A549 treated with GW870086 at 1 μM for 4 hours (cell line): ENCODE results near the gene SRRM5. TPM values are rescaled to one million over a fixed set of nuclear protein-coding genes. Genes with fewer than 3 reads are reported as not detected.

Experiments used
- total RNA-seq: library from RNA; stranded (reverse); fragments of 200-300 nt; extraction: Qiagen RNA extraction; gene quantifications from 5 replicates; pipeline ENCODE4 v1.2.3, GENCODE V29; 2022; ENCODE audit warnings: low read depth

SRRM5 gene, protein sequence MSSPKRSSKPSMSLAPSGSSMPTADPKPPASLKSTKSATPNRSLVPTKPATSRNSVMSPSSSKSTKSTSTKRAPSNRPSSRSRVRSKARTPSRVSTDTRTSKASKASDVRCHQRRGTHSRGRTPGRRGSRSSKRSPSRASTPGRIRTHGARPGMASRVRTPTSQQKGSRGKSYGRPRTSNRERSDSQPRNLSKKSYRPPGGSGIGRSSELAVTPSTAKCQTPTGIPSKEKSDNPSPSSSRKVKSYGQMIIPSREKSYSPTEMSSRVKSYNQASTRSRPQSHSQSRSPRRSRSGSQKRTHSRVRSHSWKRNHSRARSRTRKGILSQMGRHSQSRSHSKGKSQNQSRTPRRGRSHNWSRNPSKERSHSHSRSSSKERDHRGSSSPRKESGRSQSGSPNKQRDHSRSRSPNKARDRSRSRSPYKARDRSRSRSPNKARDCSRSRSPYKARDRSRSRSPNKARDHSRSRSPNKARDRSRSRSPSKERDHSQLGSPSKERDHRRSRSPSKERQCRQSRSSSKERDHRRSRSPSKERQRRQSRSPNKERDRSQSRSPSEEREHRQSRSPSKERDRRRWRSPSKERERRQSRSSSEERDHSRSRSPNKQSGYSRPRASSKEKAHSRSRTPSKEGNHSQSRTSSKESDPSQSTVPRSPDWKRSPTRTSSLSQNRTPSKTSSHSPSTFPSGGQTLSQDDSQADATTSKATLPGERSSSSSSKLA
- 0.67 to 0.93 TPM (median 0.80 TPM) in 5 replicates for total RNA-seq

DNA sequence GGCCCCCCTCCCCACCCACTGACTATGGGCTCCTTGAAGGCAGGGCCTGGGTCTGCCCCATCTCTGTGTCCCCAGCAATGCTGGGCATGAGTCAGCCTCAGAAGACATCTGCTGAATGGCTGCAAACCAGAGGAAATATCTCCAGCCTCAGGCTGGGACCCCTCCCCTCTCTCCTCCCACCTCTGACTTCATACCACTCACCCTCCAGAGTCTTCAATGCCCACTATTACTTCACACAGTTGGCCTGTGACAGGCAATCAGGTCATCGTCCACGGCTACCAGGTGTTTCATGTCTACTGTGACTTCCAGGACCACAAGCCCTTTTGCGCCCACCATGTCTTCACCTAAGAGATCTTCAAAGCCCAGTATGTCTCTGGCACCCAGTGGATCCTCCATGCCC is at the start of gene SRRM5:
TSS of gene SRRM5 (plus strand) at position 301 of the 400 bp plus-strand sequence. CDS start at position 335, 34 bp downstream.

DNA sequence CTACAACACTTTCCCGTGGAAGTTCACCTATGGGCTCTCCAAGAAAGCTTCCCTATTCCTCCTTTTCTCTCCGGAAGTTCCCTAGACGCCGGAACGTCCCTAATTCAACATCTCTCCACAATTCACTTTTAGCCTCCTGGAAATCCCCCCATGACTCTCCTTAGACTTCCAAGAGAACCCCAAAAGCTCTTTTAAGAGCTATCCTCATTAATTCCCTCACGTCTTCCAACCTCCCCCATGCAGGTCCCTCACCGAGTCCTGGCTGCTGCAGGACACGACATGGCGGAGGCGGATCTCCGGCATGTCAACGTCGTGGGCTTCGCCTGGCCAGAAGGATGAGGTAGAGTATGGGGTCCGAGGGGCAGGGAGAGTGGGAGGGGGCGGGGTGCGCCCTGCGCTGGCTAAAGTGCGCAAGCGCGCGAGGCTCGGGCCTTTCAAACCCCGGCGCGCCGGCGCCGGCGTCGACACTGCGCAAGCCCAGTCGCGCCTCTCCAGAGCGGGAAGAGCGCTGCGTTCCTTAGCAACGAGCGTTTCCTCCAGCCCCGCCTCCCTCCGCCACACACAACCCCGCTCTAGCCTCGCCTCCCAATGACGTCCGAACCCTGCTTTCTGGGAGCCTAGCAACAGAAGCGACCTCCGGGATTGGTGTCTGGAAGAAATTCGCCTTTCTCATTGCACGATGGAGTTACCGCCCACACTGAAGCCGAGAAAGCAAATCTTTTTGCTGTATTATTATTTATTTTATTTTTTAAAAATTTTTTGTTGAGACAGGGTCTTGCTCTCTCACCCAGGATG is 36.5 kb upstream of the SRRM5 start, which contains the start of the genes PINLYP and XRCC1:
TSS of gene PINLYP (plus strand) at position 646 of the 795 bp plus-strand sequence. CDS start 1,391 bp downstream, outside the sequence.
TSS of gene XRCC1 (minus strand) at position 372 of the 795 bp plus-strand sequence. CDS start at position 303, 69 bp downstream.

DNA sequence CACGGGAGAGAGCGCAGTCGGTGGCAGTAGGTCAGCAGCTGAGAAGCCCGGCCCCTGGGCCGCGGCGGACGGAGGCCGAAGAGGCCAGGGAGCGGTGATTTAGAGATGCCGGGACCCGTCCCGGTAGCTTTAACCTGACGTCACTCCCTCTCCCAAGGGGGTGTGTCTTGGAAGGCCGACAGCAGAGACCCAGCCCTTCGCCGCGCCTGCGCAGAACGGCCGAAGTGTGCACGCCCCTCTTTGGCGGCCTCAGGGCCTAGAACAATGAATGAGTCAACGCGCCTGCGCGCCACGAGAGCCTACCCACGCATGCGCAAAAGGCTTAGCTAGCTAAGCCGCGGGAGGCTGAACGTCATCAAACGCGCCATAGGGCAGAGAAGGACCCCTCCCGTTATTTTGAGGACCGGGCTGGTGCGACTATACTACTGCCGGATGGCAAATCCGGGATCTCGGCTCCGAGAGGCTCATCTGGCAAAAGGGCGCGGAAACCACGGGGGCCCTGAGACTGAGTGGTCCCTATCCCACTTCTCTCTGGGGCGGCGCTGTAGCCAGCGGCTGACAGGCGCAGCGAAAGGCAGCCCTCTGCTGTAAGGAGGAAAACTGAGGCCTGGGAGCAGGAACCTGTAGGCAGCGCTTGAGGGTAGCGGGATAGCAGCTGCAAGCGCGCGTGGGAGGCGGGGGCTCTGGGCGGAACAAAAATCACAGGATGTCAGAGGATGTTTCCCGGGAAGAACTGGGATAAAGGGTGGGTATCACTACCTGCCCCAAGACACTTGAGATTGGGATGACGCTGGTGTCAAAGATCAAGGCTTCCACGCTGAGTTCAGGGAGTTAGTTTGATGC is 15.7 kb upstream of the SRRM5 start, which contains the start of the genes IRGQ and ZNF576:
TSS of gene IRGQ (minus strand) at position 136 of the 843 bp plus-strand sequence. CDS start 796 bp downstream, outside the sequence.
TSS of gene ZNF576 (plus strand) at position 597 of the 843 bp plus-strand sequence. CDS start 514 bp downstream, outside the sequence.

DNA sequence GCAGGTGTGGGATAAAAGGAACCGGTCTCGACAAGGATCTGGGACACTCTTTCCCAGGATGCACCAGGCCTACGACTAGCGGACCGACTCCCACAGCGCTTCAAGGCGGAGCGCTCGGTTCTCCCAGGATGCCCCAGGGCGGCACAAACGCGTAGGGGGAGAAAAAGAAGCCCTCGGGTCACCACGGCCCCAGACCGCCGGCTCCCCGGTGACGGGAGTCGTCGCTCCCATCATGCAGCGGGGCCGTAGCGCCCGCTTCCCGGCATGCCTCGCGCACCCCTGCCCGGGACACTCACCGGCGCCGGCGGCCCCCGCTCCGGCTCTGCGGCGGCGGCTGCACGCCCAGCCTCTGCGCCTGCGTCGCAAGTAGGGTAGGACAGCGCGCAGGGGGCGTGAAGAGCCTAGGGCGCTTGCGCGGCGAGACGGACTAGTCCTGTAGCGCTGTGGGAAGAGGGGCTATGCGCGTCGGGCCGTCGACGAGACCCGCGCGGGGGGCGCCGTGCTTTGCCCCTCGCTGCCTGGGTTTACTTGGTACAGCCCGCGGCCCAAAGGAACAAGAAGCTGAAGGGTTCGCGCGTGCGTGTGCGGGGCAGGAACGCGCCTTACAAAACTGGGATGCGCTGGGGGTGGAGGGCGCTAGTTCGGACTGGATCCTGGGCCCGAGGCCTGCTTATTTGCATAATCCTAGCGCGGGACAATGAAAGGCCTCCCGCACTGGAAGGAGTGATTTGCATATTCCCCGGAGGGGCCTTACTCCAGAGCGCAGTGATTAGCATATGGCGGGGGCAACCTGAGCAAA is 7.6 kb downstream of the SRRM5 start, which contains the start of gene ZNF428:
TSS of gene ZNF428 (minus strand) at position 368 of the 799 bp plus-strand sequence. CDS start 5,325 bp downstream, outside the sequence.

DNA sequence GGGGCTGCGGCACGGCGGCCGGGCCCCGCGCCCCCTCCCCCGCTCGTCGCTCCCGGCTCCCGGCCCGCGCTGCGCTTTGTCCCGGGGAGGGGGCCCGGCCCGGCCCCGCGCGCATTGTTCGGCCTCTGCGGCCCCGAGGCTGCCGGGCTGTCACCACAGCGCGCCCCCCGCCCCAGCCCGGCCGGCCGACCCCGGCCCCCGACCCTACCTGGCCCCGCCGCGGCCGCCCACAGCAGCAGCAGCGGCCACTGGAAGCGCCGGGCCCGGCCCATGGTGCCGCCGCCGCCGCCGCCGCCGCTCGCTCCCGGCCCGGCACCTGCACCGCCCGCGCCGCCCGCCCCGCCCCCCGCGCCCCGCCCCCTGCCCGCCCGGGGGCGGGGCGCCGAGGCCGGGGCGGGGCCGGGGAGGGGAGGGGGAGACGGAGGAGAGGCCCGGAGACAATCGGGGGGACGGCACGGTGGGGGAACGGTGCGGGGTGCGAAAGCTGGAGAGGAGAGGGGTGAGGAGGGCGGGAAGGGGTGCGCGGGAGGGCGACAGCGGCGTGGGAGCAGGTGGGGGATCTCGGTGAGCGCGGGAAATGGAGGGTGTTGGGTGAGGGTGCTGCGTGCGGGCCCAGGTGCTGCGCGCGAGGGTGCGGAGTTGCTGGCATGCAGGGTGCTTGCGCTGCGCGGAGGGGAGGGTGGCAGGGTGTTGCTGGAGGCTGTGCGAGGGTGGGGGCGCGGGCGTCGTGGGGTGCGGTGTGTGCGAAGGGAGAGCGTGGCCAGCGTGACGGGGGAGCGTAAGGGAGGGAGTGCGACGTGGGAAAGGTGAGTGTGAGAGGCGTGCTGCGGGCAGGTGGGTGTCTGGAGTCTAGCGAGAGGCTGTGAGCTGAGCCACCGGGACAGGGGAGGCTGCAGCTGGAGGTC is 27.9 kb downstream of the SRRM5 start, which contains the start of gene CADM4:
TSS of gene CADM4 (minus strand) at position 332 of the 905 bp plus-strand sequence. CDS start at position 272, 60 bp downstream.

Other genes starting within 250 kb of the SRRM5 start
- not detected in 5 replicates for gene TEX101, start 197.2 kb upstream of the SRRM5 start, total RNA-seq
- 0.22 to 0.80 TPM (median 0.41 TPM) in 5 replicates for gene LYPD3, start 146.5 kb upstream of the SRRM5 start, total RNA-seq
- 7.9 to 10.0 TPM (median 8.8 TPM) in 5 replicates for gene PHLDB3, start 107.3 kb upstream of the SRRM5 start, total RNA-seq
- gene ETHE1, start 84.9 kb upstream of the SRRM5 start, total RNA-seq = 45.7 to 50.9 TPM (median 49.2 TPM) in 5 replicates
- gene ZNF575, start 78.9 kb upstream of the SRRM5 start, total RNA-seq = 1.2 to 1.9 TPM (median 1.6 TPM) in 5 replicates
- 24.8 to 28.2 TPM (median 27.3 TPM) in 5 replicates for gene XRCC1, start 36.6 kb upstream of the SRRM5 start, total RNA-seq
- 0.15 to 0.19 TPM (median 0.17 TPM) in 3 of 5 replicates, not detected in the others for gene PINLYP, start 36.3 kb upstream of the SRRM5 start, total RNA-seq
- 5.3 to 6.3 TPM (median 5.9 TPM) in 5 replicates for gene IRGQ, start 16.0 kb upstream of the SRRM5 start, total RNA-seq
- 12.8 to 21.1 TPM (median 20.4 TPM) in 5 replicates for gene ZNF576, start 15.5 kb upstream of the SRRM5 start, total RNA-seq
- 50.6 to 71.3 TPM (median 59.6 TPM) in 5 replicates for gene ZNF428, start 7.5 kb downstream of the SRRM5 start, total RNA-seq
- gene CADM4, start 27.8 kb downstream of the SRRM5 start, total RNA-seq = 8.3 to 10.2 TPM (median 9.1 TPM) in 5 replicates
- gene PLAUR, start 58.1 kb downstream of the SRRM5 start, total RNA-seq = 74.2 to 80.1 TPM (median 77.0 TPM) in 5 replicates
- gene IRGC, start 104.0 kb downstream of the SRRM5 start, total RNA-seq = not detected in 5 replicates
- 47.4 to 65.8 TPM (median 57.7 TPM) in 5 replicates for gene SMG9, start 142.9 kb downstream of the SRRM5 start, total RNA-seq
- 44.8 to 64.3 TPM (median 57.6 TPM) in 5 replicates for gene KCNN4, start 168.9 kb downstream of the SRRM5 start, total RNA-seq
- 0.09 to 0.29 TPM (median 0.21 TPM) in 4 of 5 replicates, not detected in the other for gene LYPD5, start 190.4 kb downstream of the SRRM5 start, total RNA-seq
- 3.3 to 5.5 TPM (median 4.7 TPM) in 5 replicates for gene ZNF283, start 215.2 kb downstream of the SRRM5 start, total RNA-seq